ENCODE measurements around the gene MARK1.

The MARK1 gene

GRCh38 chr1:220529521-220530020 lies 1.6 kb downstream of the MARK1 start:
- Histone ChIP-seq H3K9ac (ENCODE audit: low read length in 2 of 2) (peak overlapping the region; percentile 86 to 88), H3K36me3 (ENCODE audit: control insufficient read depth in 2 of 2, insufficient read depth in 2 of 2, low read length in 2 of 2) (no peaks in the 10 kb centered on the region), H3K4me1 (ENCODE audit: control insufficient read depth, insufficient read depth, low read length) (no peaks in the 10 kb centered on the region), H3K4me3 (ENCODE audit: low read length in 2 of 2) (peak overlapping the region; percentile 84 to 96), H3K9me3 (ENCODE audit: control insufficient read depth in 2 of 2, low read length in 2 of 2) (no peaks in the 10 kb centered on the region), H3K27ac (ENCODE audit: low read length) (no peak overlapping the region), H3K27me3 (ENCODE audit: control insufficient read depth in 1 of 2, insufficient read depth in 2 of 2, low read length in 2 of 2) (no peaks in the 10 kb centered on the region)

- Histone ChIP-seq H3K36me3 (ENCODE audit: control insufficient read depth in 2 of 2, insufficient read depth in 2 of 2, low read length in 2 of 2) (no peaks in the 10 kb centered on the region), H3K27me3 (ENCODE audit: control insufficient read depth in 1 of 2, insufficient read depth in 2 of 2, low read length in 2 of 2) (no peaks in the 10 kb centered on the region), H3K27ac (ENCODE audit: low read length) (no peak overlapping the region), H3K9me3 (ENCODE audit: control insufficient read depth in 2 of 2, low read length in 2 of 2) (no peaks in the 10 kb centered on the region), H3K4me3 (ENCODE audit: low read length in 2 of 2) (no peak overlapping the region), H3K4me1 (ENCODE audit: control insufficient read depth, insufficient read depth, low read length) (no peaks in the 10 kb centered on the region), H3K9ac (ENCODE audit: low read length in 2 of 2) (no peak overlapping the region)
Observed at GRCh38 chr1:220533504-220534109, 5.7 kb downstream of the MARK1 start.

GRCh38 chr1:220544901-220545303 lies 17.0 kb downstream of the MARK1 start:
- Histone ChIP-seq H3K9me3 (ENCODE audit: control insufficient read depth in 2 of 2, low read length in 2 of 2) (no peaks in the 10 kb centered on the region), H3K27ac (ENCODE audit: low read length) (no peak overlapping the region), H3K27me3 (ENCODE audit: control insufficient read depth in 1 of 2, insufficient read depth in 2 of 2, low read length in 2 of 2) (no peaks in the 10 kb centered on the region), H3K36me3 (ENCODE audit: control insufficient read depth in 2 of 2, insufficient read depth in 2 of 2, low read length in 2 of 2) (no peaks in the 10 kb centered on the region), H3K4me3 (ENCODE audit: low read length in 2 of 2) (no peak overlapping the region), H3K4me1 (ENCODE audit: control insufficient read depth, insufficient read depth, low read length) (no peaks in the 10 kb centered on the region), H3K9ac (ENCODE audit: low read length in 2 of 2) (no peak overlapping the region)

GRCh38 chr1:220550811-220551399 lies 23.0 kb downstream of the MARK1 start:
- Histone ChIP-seq H3K27me3 (ENCODE audit: control insufficient read depth in 1 of 2, insufficient read depth in 2 of 2, low read length in 2 of 2) (no peaks in the 10 kb centered on the region), H3K36me3 (ENCODE audit: control insufficient read depth in 2 of 2, insufficient read depth in 2 of 2, low read length in 2 of 2) (no peaks in the 10 kb centered on the region), H3K9ac (ENCODE audit: low read length in 2 of 2) (no peak overlapping the region), H3K27ac (ENCODE audit: low read length) (no peak overlapping the region), H3K4me1 (ENCODE audit: control insufficient read depth, insufficient read depth, low read length) (no peaks in the 10 kb centered on the region), H3K4me3 (ENCODE audit: low read length in 2 of 2) (no peak overlapping the region), H3K9me3 (ENCODE audit: control insufficient read depth in 2 of 2, low read length in 2 of 2) (no peaks in the 10 kb centered on the region)

- no peaks in the 10 kb centered on the region for H3K36me3 ChIP-seq (ENCODE audit: control insufficient read depth in 2 of 2, insufficient read depth in 2 of 2, low read length in 2 of 2)
- no peaks in the 10 kb centered on the region for H3K9me3 ChIP-seq (ENCODE audit: control insufficient read depth in 2 of 2, low read length in 2 of 2)
- no peak overlapping the region for H3K27ac ChIP-seq (ENCODE audit: low read length)
- no peak overlapping the region for H3K9ac ChIP-seq (ENCODE audit: low read length in 2 of 2)
- H3K4me1 ChIP-seq (ENCODE audit: control insufficient read depth, insufficient read depth, low read length), result no peaks in the 10 kb centered on the region
- no peak overlapping the region for H3K4me3 ChIP-seq (ENCODE audit: low read length in 2 of 2)
- no peaks in the 10 kb centered on the region for H3K27me3 ChIP-seq (ENCODE audit: control insufficient read depth in 1 of 2, insufficient read depth in 2 of 2, low read length in 2 of 2)
Observed at GRCh38 chr1:220551718-220552117, 23.8 kb downstream of the MARK1 start.

- Histone ChIP-seq H3K9me3 (ENCODE audit: control insufficient read depth in 2 of 2, low read length in 2 of 2) (no peaks in the 10 kb centered on the region), H3K4me1 (ENCODE audit: control insufficient read depth, insufficient read depth, low read length) (no peaks in the 10 kb centered on the region), H3K36me3 (ENCODE audit: control insufficient read depth in 2 of 2, insufficient read depth in 2 of 2, low read length in 2 of 2) (no peaks in the 10 kb centered on the region), H3K4me3 (ENCODE audit: low read length in 2 of 2) (no peak overlapping the region), H3K9ac (ENCODE audit: low read length in 2 of 2) (no peak overlapping the region), H3K27ac (ENCODE audit: low read length) (no peak overlapping the region), H3K27me3 (ENCODE audit: control insufficient read depth in 1 of 2, insufficient read depth in 2 of 2, low read length in 2 of 2) (no peaks in the 10 kb centered on the region)
Observed at GRCh38 chr1:220552672-220553260, 24.8 kb downstream of the MARK1 start.

GRCh38 chr1:220556641-220557040 lies 28.7 kb downstream of the MARK1 start:
- no peak overlapping the region for H3K9ac ChIP-seq (ENCODE audit: low read length in 2 of 2)
- H3K27me3 ChIP-seq (ENCODE audit: control insufficient read depth in 1 of 2, insufficient read depth in 2 of 2, low read length in 2 of 2), result no peaks in the 10 kb centered on the region
- no peak overlapping the region for H3K27ac ChIP-seq (ENCODE audit: low read length)
- H3K4me1 ChIP-seq (ENCODE audit: control insufficient read depth, insufficient read depth, low read length), result no peaks in the 10 kb centered on the region
- no peak overlapping the region for H3K4me3 ChIP-seq (ENCODE audit: low read length in 2 of 2)
- H3K9me3 ChIP-seq (ENCODE audit: control insufficient read depth in 2 of 2, low read length in 2 of 2), result no peaks in the 10 kb centered on the region
- no peaks in the 10 kb centered on the region for H3K36me3 ChIP-seq (ENCODE audit: control insufficient read depth in 2 of 2, insufficient read depth in 2 of 2, low read length in 2 of 2)

GRCh38 chr1:220563564-220563963 lies 35.6 kb downstream of the MARK1 start:
- Histone ChIP-seq H3K27me3 (ENCODE audit: control insufficient read depth in 1 of 2, insufficient read depth in 2 of 2, low read length in 2 of 2) (no peaks in the 10 kb centered on the region), H3K36me3 (ENCODE audit: control insufficient read depth in 2 of 2, insufficient read depth in 2 of 2, low read length in 2 of 2) (no peaks in the 10 kb centered on the region), H3K9me3 (ENCODE audit: control insufficient read depth in 2 of 2, low read length in 2 of 2) (no peaks in the 10 kb centered on the region), H3K27ac (ENCODE audit: low read length) (no peak overlapping the region), H3K9ac (ENCODE audit: low read length in 2 of 2) (no peak overlapping the region), H3K4me1 (ENCODE audit: control insufficient read depth, insufficient read depth, low read length) (no peaks in the 10 kb centered on the region), H3K4me3 (ENCODE audit: low read length in 2 of 2) (no peak overlapping the region)

GRCh38 chr1:220564216-220564615 lies 36.3 kb downstream of the MARK1 start:
- no peaks in the 10 kb centered on the region for H3K9me3 ChIP-seq (ENCODE audit: control insufficient read depth in 2 of 2, low read length in 2 of 2)
- H3K4me3 ChIP-seq (ENCODE audit: low read length in 2 of 2), result no peak overlapping the region
- no peaks in the 10 kb centered on the region for H3K36me3 ChIP-seq (ENCODE audit: control insufficient read depth in 2 of 2, insufficient read depth in 2 of 2, low read length in 2 of 2)
- H3K27me3 ChIP-seq (ENCODE audit: control insufficient read depth in 1 of 2, insufficient read depth in 2 of 2, low read length in 2 of 2), result no peaks in the 10 kb centered on the region
- no peak overlapping the region for H3K27ac ChIP-seq (ENCODE audit: low read length)
- no peaks in the 10 kb centered on the region for H3K4me1 ChIP-seq (ENCODE audit: control insufficient read depth, insufficient read depth, low read length)
- H3K9ac ChIP-seq (ENCODE audit: low read length in 2 of 2), result no peak overlapping the region

- Histone ChIP-seq H3K4me1 (ENCODE audit: control insufficient read depth, insufficient read depth, low read length) (no peaks in the 10 kb centered on the region), H3K36me3 (ENCODE audit: control insufficient read depth in 2 of 2, insufficient read depth in 2 of 2, low read length in 2 of 2) (no peaks in the 10 kb centered on the region), H3K9me3 (ENCODE audit: control insufficient read depth in 2 of 2, low read length in 2 of 2) (no peaks in the 10 kb centered on the region), H3K27me3 (ENCODE audit: control insufficient read depth in 1 of 2, insufficient read depth in 2 of 2, low read length in 2 of 2) (no peaks in the 10 kb centered on the region), H3K27ac (ENCODE audit: low read length) (no peak overlapping the region), H3K9ac (ENCODE audit: low read length in 2 of 2) (no peak overlapping the region), H3K4me3 (ENCODE audit: low read length in 2 of 2) (no peak overlapping the region)
Observed at GRCh38 chr1:220565670-220566069, 37.7 kb downstream of the MARK1 start.

- Histone ChIP-seq H3K27ac (ENCODE audit: low read length) (no peak overlapping the region), H3K36me3 (ENCODE audit: control insufficient read depth in 2 of 2, insufficient read depth in 2 of 2, low read length in 2 of 2) (no peaks in the 10 kb centered on the region), H3K9ac (ENCODE audit: low read length in 2 of 2) (no peak overlapping the region), H3K4me3 (ENCODE audit: low read length in 2 of 2) (no peak overlapping the region), H3K27me3 (ENCODE audit: control insufficient read depth in 1 of 2, insufficient read depth in 2 of 2, low read length in 2 of 2) (no peaks in the 10 kb centered on the region), H3K9me3 (ENCODE audit: control insufficient read depth in 2 of 2, low read length in 2 of 2) (no peaks in the 10 kb centered on the region), H3K4me1 (ENCODE audit: control insufficient read depth, insufficient read depth, low read length) (no peaks in the 10 kb centered on the region)
Observed at GRCh38 chr1:220566869-220567268, 38.9 kb downstream of the MARK1 start.

Measured in stomach smooth muscle (tissue), 2 donors.